ENCODE data around the gene DOCK9. TPM values are rescaled to one million over a fixed set of nuclear protein-coding genes. Genes with fewer than 3 reads are reported as not detected.
A peak's percentile ranks its signal among the peaks of the same experiment; 100 is the strongest.

Gene DOCK9
- total and polyA plus RNA-seq, 4 donors: 48.8 to 193 (median 133) TPM

- no peak overlapping the region for H3K9ac ChIP-seq (ENCODE audit: insufficient read depth in 1 of 2, low read length in 2 of 2)
- H3K27ac ChIP-seq (ENCODE audit: low read depth in 1 of 2, low read length in 1 of 2): no peak overlapping the region
- 92 to 98% methylated on average over 7 of the region's 7 CpGs for WGBS, 2 donors
- peaks cover 0 to 10% (median 2%) of the 10 kb centered on the region in 5 donors for H3K4me1 ChIP-seq (ENCODE audit: control insufficient read depth in 5 of 5, insufficient read depth in 5 of 5, low read length in 5 of 5)
- H3K9me3 ChIP-seq (ENCODE audit: control insufficient read depth in 4 of 4, insufficient read depth in 3 of 4, low read length in 3 of 4): peaks cover 0 to 1% (median 0%) of the 10 kb centered on the region in 4 donors
- no peak overlapping the region for H3K4me3 ChIP-seq
- H3K27me3 ChIP-seq (ENCODE audit: control insufficient read depth in 3 of 3, insufficient read depth in 3 of 3, low read length in 2 of 3): no peaks in the 10 kb centered on the region
- TF ChIP-seq CTCF (IDR thresholded peaks at IDR 0.05; ENCODE audit: control extremely low read depth, extremely low read depth): no peak
- H3K36me3 ChIP-seq (ENCODE audit: control insufficient read depth in 4 of 4, insufficient read depth in 4 of 4, low read length in 4 of 4): peaks cover 0 to 35% (median 8%) of the 10 kb centered on the region in 4 donors
- DNase-seq (no peak), ATAC-seq (ENCODE audit: insufficient read depth, low FRiP score) (no peak)
Observed at GRCh38 chr13:98803111-98803561, 174.7 kb downstream of the DOCK9 start.

GRCh38 chr13:98802559-98802958 lies 175.3 kb downstream of the DOCK9 start:
- Histone ChIP-seq H3K4me1 (ENCODE audit: control insufficient read depth in 5 of 5, insufficient read depth in 5 of 5, low read length in 5 of 5) (peaks cover 0 to 13% (median 2%) of the 10 kb centered on the region in 5 donors), H3K9ac (ENCODE audit: insufficient read depth in 1 of 2, low read length in 2 of 2) (no peak overlapping the region), H3K9me3 (ENCODE audit: control insufficient read depth in 4 of 4, insufficient read depth in 3 of 4, low read length in 3 of 4) (peaks cover 0 to 3% (median 0%) of the 10 kb centered on the region in 4 donors), H3K36me3 (ENCODE audit: control insufficient read depth in 4 of 4, insufficient read depth in 4 of 4, low read length in 4 of 4) (peaks cover 0 to 36% (median 8%) of the 10 kb centered on the region in 4 donors), H3K27me3 (ENCODE audit: control insufficient read depth in 3 of 3, insufficient read depth in 3 of 3, low read length in 2 of 3) (no peaks in the 10 kb centered on the region), H3K27ac (ENCODE audit: low read depth in 1 of 2, low read length in 1 of 2) (no peak overlapping the region), H3K4me3 (no peak overlapping the region)
- no peak for TF ChIP-seq CTCF (IDR thresholded peaks at IDR 0.05; ENCODE audit: control extremely low read depth, extremely low read depth)
- WGBS, 2 donors: 95 to 96% methylated on average over 4 of the region's 4 CpGs
- ATAC-seq (ENCODE audit: insufficient read depth, low FRiP score) (no peak), DNase-seq (no peak)

GRCh38 chr13:98801626-98802418 lies 176.0 kb downstream of the DOCK9 start:
- ATAC-seq (ENCODE audit: insufficient read depth, low FRiP score) (no peak), DNase-seq (no peak)
- WGBS, 2 donors: 81 to 87% methylated on average over 10 of the region's 10 CpGs
- Histone ChIP-seq H3K4me1 (ENCODE audit: control insufficient read depth in 5 of 5, insufficient read depth in 5 of 5, low read length in 5 of 5) (peaks cover 0 to 18% (median 2%) of the 10 kb centered on the region in 5 donors), H3K27me3 (ENCODE audit: control insufficient read depth in 3 of 3, insufficient read depth in 3 of 3, low read length in 2 of 3) (no peaks in the 10 kb centered on the region), H3K27ac (ENCODE audit: low read depth in 1 of 2, low read length in 1 of 2) (peak overlapping the region in 1 of 2 donors; percentile 39), H3K9me3 (ENCODE audit: control insufficient read depth in 4 of 4, insufficient read depth in 3 of 4, low read length in 3 of 4) (peaks cover 0 to 3% (median 0%) of the 10 kb centered on the region in 4 donors), H3K36me3 (ENCODE audit: control insufficient read depth in 4 of 4, insufficient read depth in 4 of 4, low read length in 4 of 4) (peaks cover 0 to 36% (median 12%) of the 10 kb centered on the region in 4 donors), H3K9ac (ENCODE audit: insufficient read depth in 1 of 2, low read length in 2 of 2) (no peak overlapping the region), H3K4me3 (no peak overlapping the region)
- TF ChIP-seq CTCF (IDR thresholded peaks at IDR 0.05; ENCODE audit: control extremely low read depth, extremely low read depth): no peak

Data from lung (tissue), 12 donors.